ENCODE measurements around the gene VAV2.

The VAV2 gene

GRCh38 chr9:133875131-133875530 lies 117.0 kb downstream of the VAV2 start:
- no peak for DNase-seq (ENCODE audit: low read depth in 2 of 2)

- DNase-seq (ENCODE audit: low read depth in 2 of 2) = no peak
Measured at GRCh38 chr9:133874659-133875058, 117.5 kb downstream of the VAV2 start.

- DNase-seq (ENCODE audit: low read depth in 2 of 2) = no peak
Measured at GRCh38 chr9:133874060-133874657, 118.0 kb downstream of the VAV2 start.

GRCh38 chr9:133873461-133873891 lies 118.6 kb downstream of the VAV2 start:
- no peak for DNase-seq (ENCODE audit: low read depth in 2 of 2)

GRCh38 chr9:133873009-133873408 lies 119.1 kb downstream of the VAV2 start:
- DNase-seq (ENCODE audit: low read depth in 2 of 2) = no peak

GRCh38 chr9:133870598-133871595 lies 121.2 kb downstream of the VAV2 start:
- no peak for DNase-seq (ENCODE audit: low read depth in 2 of 2)

GRCh38 chr9:133869674-133870405 lies 122.3 kb downstream of the VAV2 start:
- DNase-seq (ENCODE audit: low read depth in 2 of 2) = peak in 1 of 2 donors; percentile 8

- DNase-seq (ENCODE audit: low read depth in 2 of 2) = no peak
Measured at GRCh38 chr9:133868203-133868602, 123.9 kb downstream of the VAV2 start.

GRCh38 chr9:133866946-133867345 lies 125.2 kb downstream of the VAV2 start:
- no peak for DNase-seq (ENCODE audit: low read depth in 2 of 2)

- DNase-seq (ENCODE audit: low read depth in 2 of 2) = no peak
Measured at GRCh38 chr9:133864011-133864410, 128.1 kb downstream of the VAV2 start.

GRCh38 chr9:133863257-133863592 lies 128.9 kb downstream of the VAV2 start:
- DNase-seq (ENCODE audit: low read depth in 2 of 2) = no peak

GRCh38 chr9:133862585-133863256 lies 129.4 kb downstream of the VAV2 start:
- DNase-seq (ENCODE audit: low read depth in 2 of 2) = no peak

GRCh38 chr9:133861692-133862091 lies 130.4 kb downstream of the VAV2 start:
- DNase-seq (ENCODE audit: low read depth in 2 of 2) = no peak

GRCh38 chr9:133861086-133861485 lies 131.0 kb downstream of the VAV2 start:
- DNase-seq (ENCODE audit: low read depth in 2 of 2) = no peak

GRCh38 chr9:133858771-133859170 lies 133.4 kb downstream of the VAV2 start:
- no peak for DNase-seq (ENCODE audit: low read depth in 2 of 2)

- DNase-seq (ENCODE audit: low read depth in 2 of 2) = no peak
Measured at GRCh38 chr9:133857639-133858038, 134.5 kb downstream of the VAV2 start.

- no peak for DNase-seq (ENCODE audit: low read depth in 2 of 2)
Measured at GRCh38 chr9:133856798-133857197, 135.3 kb downstream of the VAV2 start.

- DNase-seq (ENCODE audit: low read depth in 2 of 2) = no peak
Measured at GRCh38 chr9:133855802-133856521, 136.2 kb downstream of the VAV2 start.

GRCh38 chr9:133855371-133855770 lies 136.8 kb downstream of the VAV2 start:
- no peak for DNase-seq (ENCODE audit: low read depth in 2 of 2)

- no peak for DNase-seq (ENCODE audit: low read depth in 2 of 2)
Measured at GRCh38 chr9:133854765-133855164, 137.4 kb downstream of the VAV2 start.

GRCh38 chr9:133854048-133854447 lies 138.1 kb downstream of the VAV2 start:
- DNase-seq (ENCODE audit: low read depth in 2 of 2) = no peak
